Right kidney (tissue), 1 donor: ENCODE results near the gene SHROOM3.

Experiments
- DNase-seq: peaks from one replicate; pipeline ENCODE4 v3.0.0-alpha.2; 2016

SHROOM3 gene

GRCh38 chr4:76624241-76624681, 189.2 kb downstream of the SHROOM3 start:
- DNase-seq, result peak; percentile 57

GRCh38 chr4:76624931-76625715, 190.1 kb downstream of the SHROOM3 start:
- DNase-seq, result no peak

- no peak for DNase-seq
These were observed 191.8 kb downstream of the SHROOM3 start for GRCh38 chr4:76626686-76627465.

- no peak for DNase-seq
These were observed 193.2 kb downstream of the SHROOM3 start for GRCh38 chr4:76628251-76628650.

- no peak for DNase-seq
These were observed 195.7 kb downstream of the SHROOM3 start for GRCh38 chr4:76630741-76631140.

- no peak for DNase-seq
These were observed 199.2 kb downstream of the SHROOM3 start for GRCh38 chr4:76634220-76634619.

- no peak for DNase-seq
These were observed 202.8 kb downstream of the SHROOM3 start for GRCh38 chr4:76637712-76638361.

GRCh38 chr4:76639288-76639687, 204.3 kb downstream of the SHROOM3 start:
- no peak for DNase-seq

GRCh38 chr4:76640353-76640910, 205.4 kb downstream of the SHROOM3 start:
- no peak for DNase-seq

GRCh38 chr4:76641351-76641750, 206.3 kb downstream of the SHROOM3 start:
- no peak for DNase-seq

- DNase-seq, result no peak
These were observed 206.7 kb downstream of the SHROOM3 start for GRCh38 chr4:76641758-76642157.

GRCh38 chr4:76644831-76645485, 209.9 kb downstream of the SHROOM3 start:
- DNase-seq, result no peak

GRCh38 chr4:76649086-76649485, 214.1 kb downstream of the SHROOM3 start:
- no peak for DNase-seq

- no peak for DNase-seq
These were observed 216.6 kb downstream of the SHROOM3 start for GRCh38 chr4:76651616-76652015.

- DNase-seq, result no peak
These were observed 217.4 kb downstream of the SHROOM3 start for GRCh38 chr4:76652389-76652788.

GRCh38 chr4:76654084-76654483, 219.1 kb downstream of the SHROOM3 start:
- DNase-seq, result no peak

- DNase-seq, result no peak
These were observed 219.8 kb downstream of the SHROOM3 start for GRCh38 chr4:76654791-76655190.

- DNase-seq, result no peak
These were observed 220.8 kb downstream of the SHROOM3 start for GRCh38 chr4:76655566-76656479.

- DNase-seq, result no peak
These were observed 222.4 kb downstream of the SHROOM3 start for GRCh38 chr4:76657443-76657842.

- no peak for DNase-seq
These were observed 223.4 kb downstream of the SHROOM3 start for GRCh38 chr4:76658231-76659102.
